ENCODE data around the gene CAMSAP3. TPM values are rescaled to one million over a fixed set of nuclear protein-coding genes. Genes with fewer than 3 reads are reported as not detected.
"Not testable (repeated sequence)": the region's sequence is repeated elsewhere in the genome, so short reads cannot be mapped to it uniquely, and the experiment has no call there.

Gene CAMSAP3
- total RNA-seq, 2 donors from 2014 or later, result 21.8 to 32.3 TPM

DNA sequence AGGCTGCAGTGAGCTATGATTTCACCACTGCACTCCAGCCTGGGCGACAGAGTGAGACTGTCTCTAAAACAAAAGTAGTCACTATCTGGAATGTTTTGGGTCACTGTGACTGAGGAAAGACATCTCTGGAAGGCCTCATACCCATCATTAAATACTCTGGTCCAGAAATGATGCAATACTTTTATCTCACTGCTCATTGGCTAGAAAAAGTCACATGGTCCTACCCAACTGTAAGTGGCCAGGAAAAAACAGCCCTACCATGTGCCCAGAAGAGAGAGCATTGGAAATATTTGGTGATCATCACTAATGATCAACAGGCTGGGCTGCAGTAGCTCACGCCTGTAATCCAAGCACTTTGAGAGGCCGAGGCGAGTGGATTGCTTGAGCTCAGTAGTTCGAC lies 30.3 kb upstream of the CAMSAP3 start:
- no peak overlapping the region for H3K27ac ChIP-seq
- no peak overlapping the region for H3K4me3 ChIP-seq
- no peak for TF ChIP-seq POLR2A (IDR thresholded peaks at IDR 0.05)
- TF ChIP-seq, protein P1, sequence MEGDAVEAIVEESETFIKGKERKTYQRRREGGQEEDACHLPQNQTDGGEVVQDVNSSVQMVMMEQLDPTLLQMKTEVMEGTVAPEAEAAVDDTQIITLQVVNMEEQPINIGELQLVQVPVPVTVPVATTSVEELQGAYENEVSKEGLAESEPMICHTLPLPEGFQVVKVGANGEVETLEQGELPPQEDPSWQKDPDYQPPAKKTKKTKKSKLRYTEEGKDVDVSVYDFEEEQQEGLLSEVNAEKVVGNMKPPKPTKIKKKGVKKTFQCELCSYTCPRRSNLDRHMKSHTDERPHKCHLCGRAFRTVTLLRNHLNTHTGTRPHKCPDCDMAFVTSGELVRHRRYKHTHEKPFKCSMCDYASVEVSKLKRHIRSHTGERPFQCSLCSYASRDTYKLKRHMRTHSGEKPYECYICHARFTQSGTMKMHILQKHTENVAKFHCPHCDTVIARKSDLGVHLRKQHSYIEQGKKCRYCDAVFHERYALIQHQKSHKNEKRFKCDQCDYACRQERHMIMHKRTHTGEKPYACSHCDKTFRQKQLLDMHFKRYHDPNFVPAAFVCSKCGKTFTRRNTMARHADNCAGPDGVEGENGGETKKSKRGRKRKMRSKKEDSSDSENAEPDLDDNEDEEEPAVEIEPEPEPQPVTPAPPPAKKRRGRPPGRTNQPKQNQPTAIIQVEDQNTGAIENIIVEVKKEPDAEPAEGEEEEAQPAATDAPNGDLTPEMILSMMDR (IDR thresholded peaks at IDR 0.05), result no peak
- 70 to 72% methylated on average over 5 of the region's 5 CpGs for WGBS, 2 donors
- H3K36me3 ChIP-seq (replicated peaks in 1 of 2; ENCODE audit: insufficient read depth in 1 of 2, low read depth in 2 of 2), result no peaks in the 10 kb centered on the region
- intact Hi-C loops (cut with DNase I), result loop anchor here (5.0 to 10.0 kb wide), 3 partner anchors 112 to 237 kb away; partner anchors contain the start of gene MCEMP1
- H3K27me3 ChIP-seq, result no peaks in the 10 kb centered on the region
- ATAC-seq, result no peak
- no peaks in the 10 kb centered on the region for H3K9me3 ChIP-seq
- DNase-seq, result no peak
- H3K4me1 ChIP-seq, result no peaks in the 10 kb centered on the region

- Histone ChIP-seq H3K27ac (no peak overlapping the region), H3K36me3 (replicated peaks in 1 of 2; ENCODE audit: insufficient read depth in 1 of 2, low read depth in 2 of 2) (no peaks in the 10 kb centered on the region), H3K4me1 (no peaks in the 10 kb centered on the region), H3K4me3 (no peak overlapping the region), H3K9me3 (no peaks in the 10 kb centered on the region), H3K27me3 (no peaks in the 10 kb centered on the region)
- ATAC-seq (no peak), DNase-seq (no peak)
- 54 to 66% methylated on average over 5 of the region's 5 CpGs for WGBS, 2 donors
- no peak for TF ChIP-seq POLR2A (IDR thresholded peaks at IDR 0.05)
- TF ChIP-seq, protein P1 (IDR thresholded peaks at IDR 0.05), result no peak
- intact Hi-C loops (cut with DNase I), result no loop called here
Measured at GRCh38 chr19:7570761-7571160, 24.9 kb upstream of the CAMSAP3 start.

DNA sequence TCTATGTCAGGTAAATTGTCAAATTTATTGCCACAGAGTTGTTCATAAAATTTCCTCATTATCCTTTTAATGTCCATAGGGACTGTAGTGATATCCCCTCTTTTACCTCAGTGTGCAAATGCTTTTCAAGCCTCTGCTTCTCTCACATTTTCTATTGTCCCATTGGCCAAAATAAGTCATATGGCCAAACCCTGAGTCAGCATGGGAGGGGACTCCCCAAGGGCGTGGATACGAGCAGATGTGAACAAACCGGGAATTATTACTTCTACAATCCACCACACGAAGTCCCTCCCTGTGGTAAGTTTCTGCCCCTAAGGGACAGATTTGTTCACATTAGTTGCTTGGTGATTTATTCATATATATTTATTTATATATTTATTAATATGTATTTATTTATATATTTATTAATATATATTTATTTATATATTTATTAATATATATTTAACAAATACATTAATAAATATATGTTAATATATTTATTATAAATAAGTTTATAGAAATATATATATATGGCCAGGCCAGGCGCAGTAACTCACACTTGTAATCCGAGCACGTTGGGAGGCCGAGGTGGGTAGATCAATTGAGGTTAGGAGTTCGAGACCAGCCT lies 20.1 kb upstream of the CAMSAP3 start:
- intact Hi-C loops (cut with DNase I), result no loop called here
- TF ChIP-seq, protein P1 (IDR thresholded peaks at IDR 0.05), result no peak
- no peak for TF ChIP-seq POLR2A (IDR thresholded peaks at IDR 0.05)
- ATAC-seq, result no peak

DNA sequence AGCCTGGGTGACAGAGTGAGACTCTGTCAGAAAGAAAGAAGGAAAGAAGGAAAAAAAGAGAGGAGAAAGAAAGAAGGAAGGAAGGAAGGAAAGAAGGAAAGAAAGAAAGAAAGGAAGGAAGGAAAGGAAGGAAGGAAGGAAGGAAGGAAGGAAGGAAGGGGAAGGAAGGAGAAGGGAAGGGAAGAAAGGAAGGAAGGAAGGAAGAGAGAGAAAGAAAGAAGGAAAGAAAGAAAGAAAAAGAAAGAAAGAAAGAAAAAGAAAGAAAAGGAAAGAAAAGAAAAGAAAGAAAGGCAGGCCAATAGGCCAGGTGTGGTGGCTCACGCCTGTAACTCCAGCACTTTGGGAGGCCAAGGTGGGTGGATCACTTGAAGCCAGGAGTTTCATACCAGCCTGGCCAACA lies 18.2 kb upstream of the CAMSAP3 start:
- H3K4me1 ChIP-seq; DNase-seq; H3K4me3 ChIP-seq; H3K36me3 ChIP-seq (replicated peaks in 1 of 2; ENCODE audit: insufficient read depth in 1 of 2, low read depth in 2 of 2); intact Hi-C loops (cut with DNase I); H3K27ac ChIP-seq; ATAC-seq; H3K9me3 ChIP-seq; H3K27me3 ChIP-seq: not testable (repeated sequence)
- WGBS, 2 donors, result 75 to 92% methylated on average over 1 of the region's 1 CpG

More for the DNA sequence above, 20.1 kb upstream of the CAMSAP3 start:
- DNase-seq, result peak in 1 of 4 donors; percentile 13
- Histone ChIP-seq H3K4me1 (no peaks in the 10 kb centered on the region), H3K27ac (no peak overlapping the region), H3K36me3 (replicated peaks in 1 of 2; ENCODE audit: insufficient read depth in 1 of 2, low read depth in 2 of 2) (no peaks in the 10 kb centered on the region), H3K9me3 (no peaks in the 10 kb centered on the region), H3K4me3 (no peak overlapping the region), H3K27me3 (no peaks in the 10 kb centered on the region)
- WGBS, 2 donors, result 56 to 58% methylated on average over 9 of the region's 9 CpGs

DNA sequence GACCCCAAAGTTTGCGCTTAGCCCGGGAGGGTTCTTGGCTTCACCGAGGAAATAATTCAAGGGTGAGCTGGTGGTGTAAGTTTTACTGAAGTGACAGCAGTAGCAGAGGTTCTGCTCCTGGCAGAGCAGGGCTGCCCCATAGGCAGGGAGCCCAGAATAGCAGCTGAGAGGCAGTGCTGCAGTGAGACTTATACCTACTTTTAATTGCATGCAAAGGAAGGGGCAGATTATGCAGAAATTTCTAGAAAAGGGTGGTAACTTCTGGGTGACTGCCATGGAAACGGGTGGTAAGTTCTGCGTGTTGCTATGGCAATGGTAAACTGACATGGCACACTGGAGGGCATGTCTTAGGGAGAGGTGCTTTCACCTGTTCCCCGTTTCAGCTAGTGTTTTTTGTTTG lies 17.5 kb upstream of the CAMSAP3 start:
- H3K9me3 ChIP-seq, result no peaks in the 10 kb centered on the region
- WGBS, 2 donors, result 49 to 53% methylated on average over 6 of the region's 6 CpGs
- intact Hi-C loops (cut with DNase I), result no loop called here
- DNase-seq, result no peak
- no peaks in the 10 kb centered on the region for H3K27me3 ChIP-seq
- ATAC-seq, result no peak
- no peak for TF ChIP-seq POLR2A (IDR thresholded peaks at IDR 0.05)
- TF ChIP-seq, protein P1 (IDR thresholded peaks at IDR 0.05), result no peak
- no peak overlapping the region for H3K4me3 ChIP-seq
- no peak overlapping the region for H3K27ac ChIP-seq
- H3K4me1 ChIP-seq, result no peaks in the 10 kb centered on the region
- no peaks in the 10 kb centered on the region for H3K36me3 ChIP-seq (replicated peaks in 1 of 2; ENCODE audit: insufficient read depth in 1 of 2, low read depth in 2 of 2)

Data from body of pancreas (tissue), 4 donors.